HCT116 (cell line): ENCODE data around the gene ACY1. TPM values are rescaled to one million over a fixed set of nuclear protein-coding genes. Genes with fewer than 3 reads are reported as not detected.

Source experiments
- ATAC-seq: fragments of 200-7000 bp; cut with Tn5 transposase; 2 replicates; pipeline ENCODE4 v1.9.1; 2020; ENCODE audit warnings: mild to moderate bottlenecking, moderate library complexity
- BruUV-seq: library from RNA; stranded (reverse); fragments of 400-500 nt; replicated peaks from 2 replicates; lab custom pipeline; 2021; lab: Mats Ljungman, UMichigan
- CTCF ChIA-PET: fragments of 300-600 bp; sonication (Branson Sonifier 250); formaldehyde crosslinking; loops from one replicate; lab custom pipeline; 2021; ENCODE audit warnings: antibody characterized with exemption; lab: Charles Lee
- POLR2A ChIA-PET: fragments of 300-600, 350-600 bp; sonication (Branson Sonifier 250); formaldehyde crosslinking; loops from one replicate; lab custom pipeline; 2021; ENCODE audit warnings: antibody characterized with exemption; lab: Charles Lee
- RAD21 ChIA-PET, 2 experiments: fragments of 300-600 bp; sonication (Branson Sonifier 250); formaldehyde crosslinking; loops; one replicate each; lab custom pipeline; 2023; ENCODE audit warnings: low total read pairs in 2 of 2; ENCODE audit not compliant: uncharacterized antibody in 2 of 2, unreplicated experiment in 2 of 2, low non-redundant PET in 1 of 2; lab: Charles Lee
- DNase-seq: peaks from one replicate; pipeline ENCODE4 v3.0.0-alpha.2; 2010; ENCODE audit warnings: low read depth, low spot score
- H2AFZ ChIP-seq: fragments of 200-600 bp; shearing (Covaris generic), sonication (generic); 2 replicates; pipeline ENCODE4 v1.6.1; 2017; ENCODE audit warnings: low read depth, mixed run types, mixed read lengths, antibody characterized with exemption, low read length; ENCODE audit not compliant: poor library complexity, severe bottlenecking
- H3K27ac ChIP-seq: 2 replicates; pipeline ENCODE4 v1.5.1; 2012; ENCODE audit warnings: low read depth, low read length
- H3K27me3 ChIP-seq: fragments of 200-600 bp; sonication (generic); 2 replicates; pipeline ENCODE4 v1.6.1; 2016; ENCODE audit warnings: mixed run types, low read length, mixed read lengths; ENCODE audit not compliant: insufficient read depth
- H3K36me3 ChIP-seq, 2 experiments: fragments of 200-500 bp in 1 of 2; fragments of 200-600 bp in 1 of 2; sonication (Bioruptor generic) in 1 of 2; sonication (generic) in 1 of 2; 2 replicates each; pipeline versions ENCODE4 v1.5.1 to v1.6.1; 2014 to 2016; ENCODE audit warnings: low read length in 2 of 2, inconsistent platforms in 1 of 2, mixed read lengths in 1 of 2, mixed run types in 1 of 2; ENCODE audit not compliant: insufficient read depth in 2 of 2, control insufficient read depth in 1 of 2
- H3K4me1 ChIP-seq, 2 experiments: fragments of 200-600 bp in 1 of 2; sonication (generic) in 1 of 2; 2 replicates each; pipeline versions ENCODE4 v1.5.1 to v1.6.1; 2012 to 2017; ENCODE audit warnings: low read length in 2 of 2, inconsistent platforms in 1 of 2, mild to moderate bottlenecking in 1 of 2, mixed read lengths in 1 of 2, mixed run types in 1 of 2, moderate library complexity in 1 of 2; ENCODE audit not compliant: insufficient read depth in 2 of 2, control insufficient read depth in 1 of 2
- H3K4me2 ChIP-seq: fragments of 200-600 bp; sonication (generic); 2 replicates; pipeline ENCODE4 v1.6.1; 2017; ENCODE audit warnings: mixed run types, low read length, mixed read lengths
- H3K4me3 ChIP-seq, 2 experiments: fragments of 200-600 bp in 1 of 2; sonication (generic) in 1 of 2; replicated peaks in 1 of 2; 2 replicates each; pipeline ENCODE4 v1.5.1; 2011 to 2016; ENCODE audit warnings: low read length in 2 of 2, control low read depth in 1 of 2, low read depth in 1 of 2, mild to moderate bottlenecking in 1 of 2, mixed read lengths in 1 of 2, mixed run types in 1 of 2
- H3K79me2 ChIP-seq: fragments of 200-600 bp; sonication (generic); 2 replicates; pipeline ENCODE4 v1.6.1; 2017; ENCODE audit warnings: mild to moderate bottlenecking, mixed run types, low read length, moderate library complexity, mixed read lengths; ENCODE audit not compliant: insufficient read depth
- H3K9ac ChIP-seq: fragments of 200-600 bp; sonication (generic); 2 replicates; pipeline ENCODE4 v1.6.1; 2016; ENCODE audit warnings: low read length, mixed read lengths
- H3K9me2 ChIP-seq: fragments of 200-600 bp; sonication (generic), shearing (Covaris generic); 2 replicates; pipeline ENCODE4 v1.6.1; 2017; ENCODE audit warnings: mixed run types, mild to moderate bottlenecking, moderate library complexity; ENCODE audit not compliant: insufficient read depth
- H3K9me3 ChIP-seq, 2 experiments: fragments of 200-500 bp in 1 of 2; fragments of 200-600 bp in 1 of 2; sonication (Bioruptor generic) in 1 of 2; sonication (generic) in 1 of 2; 2 replicates each; pipeline ENCODE4 v1.6.1; 2014 to 2017; ENCODE audit warnings: low read length in 2 of 2, mixed read lengths in 2 of 2, inconsistent platforms in 1 of 2, low read depth in 1 of 2, mild to moderate bottlenecking in 1 of 2, mixed run types in 1 of 2, moderate library complexity in 1 of 2; ENCODE audit not compliant: control insufficient read depth in 1 of 2, insufficient read depth in 1 of 2
- H4K20me1 ChIP-seq: fragments of 200-600 bp; sonication (generic), shearing (Covaris generic); 2 replicates; pipeline ENCODE4 v1.6.1; 2017; ENCODE audit warnings: mixed run types, mild to moderate bottlenecking, moderate library complexity; ENCODE audit not compliant: insufficient read depth
- CBX3 ChIP-seq: IDR thresholded peaks from 2 replicates; pipeline ENCODE4 v1.6.1; 2012; ENCODE audit warnings: low read depth
- EZH2 ChIP-seq: fragments of 200-600 bp; sonication (generic); IDR thresholded peaks from 2 replicates; pipeline ENCODE4 v1.6.1; 2017; ENCODE audit warnings: antibody characterized with exemption, mixed run types
- EZH2phosphoT487 ChIP-seq: fragments of 200-600 bp; IDR thresholded peaks from 2 replicates; pipeline ENCODE4 v1.6.1; 2018; ENCODE audit warnings: antibody characterized with exemption, borderline replicate concordance
- SIN3A ChIP-seq: IDR thresholded peaks from 2 replicates; pipeline ENCODE4 v1.6.1; 2012; ENCODE audit warnings: low read depth
- SP1 ChIP-seq: IDR thresholded peaks from 2 replicates; pipeline ENCODE4 v1.6.1; 2012; ENCODE audit warnings: low read depth
- TCF7L2 ChIP-seq: IDR thresholded peaks from 2 replicates; pipeline ENCODE4 v1.7.0; 2011; ENCODE audit warnings: borderline replicate concordance, inconsistent platforms; ENCODE audit not compliant: insufficient read depth, insufficient read length; ENCODE audit errors: extremely low read depth
- intact Hi-C: fragments of 100-400 bp; cut with micrococcal nuclease; formaldehyde crosslinking; loops from 2 replicates; pipeline ENCODE4 v1.10.0; 2022
- total RNA-seq: library from RNA; stranded (reverse); gene quantifications from one replicate; pipeline ENCODE4 v1.2.1, GENCODE V29; 2021; ENCODE audit not compliant: unreplicated experiment
- TF ChIP-seq, protein P1 (sequence below): IDR thresholded peaks from 2 replicates; pipeline ENCODE4 v1.6.1; 2012

ACY1 gene
- total RNA-seq, 1 experiment from 2014 or later, result 73.2 TPM

DNA sequence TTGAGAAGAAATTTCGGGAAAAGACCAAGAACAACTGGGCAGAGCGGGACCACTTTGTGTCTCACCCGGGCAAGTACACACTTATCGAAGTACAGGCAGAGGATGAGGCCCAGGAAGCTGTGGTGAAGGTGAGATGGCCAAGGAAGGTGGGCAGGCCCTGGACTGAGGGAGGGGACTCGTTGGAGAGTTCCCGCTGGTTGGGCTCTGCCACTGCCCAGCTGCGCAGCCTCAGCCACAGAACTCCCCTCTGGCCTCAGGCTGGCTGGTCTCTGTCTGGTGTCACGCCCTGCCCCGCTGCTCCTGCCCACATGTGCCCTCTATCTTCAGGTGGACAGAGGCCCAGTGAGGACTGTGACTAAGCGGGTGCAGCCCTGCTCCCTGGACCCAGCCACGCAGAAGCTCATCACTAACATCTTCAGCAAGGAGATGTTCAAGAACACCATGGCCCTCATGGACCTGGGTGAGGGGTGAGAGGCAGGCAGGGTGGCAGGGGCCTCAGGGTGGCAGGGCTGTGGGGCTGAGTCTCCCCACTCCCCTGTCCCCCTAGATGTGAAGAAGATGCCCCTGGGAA lies 38.8 kb upstream of the ACY1 start:
- peaks cover 22% of the 10 kb centered on the region for H3K79me2 ChIP-seq
- H3K9ac ChIP-seq, result no peak overlapping the region
- H3K27me3 ChIP-seq, result no peaks in the 10 kb centered on the region
- H2AFZ ChIP-seq, result no peak overlapping the region
- BruUV-seq, result no TSS peak
- ChIA-PET CTCF (no interaction called here), RAD21 (no interaction called here), POLR2A (no interaction called here)
- H3K9me2 ChIP-seq, result no peaks in the 10 kb centered on the region
- TF ChIP-seq EZH2phosphoT487, result no peak
- no peak for TF ChIP-seq TCF7L2
- no peak for TF ChIP-seq SP1
- no peak for TF ChIP-seq CBX3
- TF ChIP-seq, protein P1, sequence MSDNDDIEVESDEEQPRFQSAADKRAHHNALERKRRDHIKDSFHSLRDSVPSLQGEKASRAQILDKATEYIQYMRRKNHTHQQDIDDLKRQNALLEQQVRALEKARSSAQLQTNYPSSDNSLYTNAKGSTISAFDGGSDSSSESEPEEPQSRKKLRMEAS, result no peak
- H3K4me1 ChIP-seq, result peaks cover 23 to 29% of the 10 kb centered on the region in 2 experiments
- no peak overlapping the region for H3K4me2 ChIP-seq
- DNase-seq (no peak), ATAC-seq (no peak)
- H3K4me3 ChIP-seq, result no peak overlapping the region
- no peaks in the 10 kb centered on the region for H3K9me3 ChIP-seq
- 0 out of 2 replicates have a peak, but pooled peaks cover 4% of the 10 kb centered on the region for H4K20me1 ChIP-seq
- H3K27ac ChIP-seq, result no peak overlapping the region
- intact Hi-C loops, result loop anchor here (5.0 kb wide), 1 partner anchor 208 kb away; the partner anchor contains the start of gene POC1A
- no peaks in the 10 kb centered on the region; a peak in 2 of 4 replicates for H3K36me3 ChIP-seq

DNA sequence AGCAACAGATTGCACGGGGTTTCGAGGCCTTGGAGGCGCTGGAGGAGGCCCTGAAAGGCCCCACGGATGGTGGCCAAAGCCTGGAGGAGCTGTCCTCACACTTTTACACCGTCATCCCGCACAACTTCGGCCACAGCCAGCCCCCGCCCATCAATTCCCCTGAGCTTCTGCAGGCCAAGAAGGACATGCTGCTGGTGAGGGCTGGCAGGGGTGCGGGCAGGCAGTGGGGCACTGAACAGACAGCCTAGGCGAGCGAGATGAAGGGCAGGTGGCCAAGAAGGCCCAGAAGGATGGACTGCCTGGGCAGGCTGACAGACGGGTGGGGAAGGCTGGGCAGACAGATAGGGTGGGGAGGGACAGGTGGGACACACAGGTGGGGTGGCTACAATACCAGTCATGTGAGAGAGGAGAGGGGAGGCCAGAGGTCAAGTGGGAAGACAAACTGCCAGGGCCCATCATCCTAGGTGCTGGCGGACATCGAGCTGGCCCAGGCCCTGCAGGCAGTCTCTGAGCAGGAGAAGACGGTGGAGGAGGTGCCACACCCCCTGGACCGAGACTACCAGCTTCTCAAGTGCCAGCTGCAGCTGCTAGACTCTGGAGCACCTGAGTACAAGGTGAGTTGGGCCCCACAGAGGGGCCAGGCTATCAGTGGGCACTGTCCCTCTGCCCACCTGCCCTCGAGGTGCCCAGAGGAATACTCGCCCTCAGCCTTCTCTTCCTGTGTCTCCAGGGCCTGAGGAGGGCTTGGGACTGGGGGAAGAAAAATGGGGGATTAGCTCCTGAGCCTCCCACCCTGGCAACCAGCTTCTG lies 38.1 kb upstream of the ACY1 start:
- H3K4me1 ChIP-seq, result peaks cover 17 to 26% of the 10 kb centered on the region in 2 experiments
- 0 out of 2 replicates have a peak, but pooled peaks cover 4% of the 10 kb centered on the region for H4K20me1 ChIP-seq
- TF ChIP-seq, protein P1, result no peak
- TF ChIP-seq EZH2, result no peak
- TF ChIP-seq SIN3A, result no peak
- TF ChIP-seq, all 23 proteins: peak for 0
- Histone ChIP-seq H3K4me2 (no peak overlapping the region), H3K4me3 (no peak overlapping the region), H3K9me3 (no peaks in the 10 kb centered on the region), H3K27ac (no peak overlapping the region), H2AFZ (no peak overlapping the region), H3K27me3 (no peaks in the 10 kb centered on the region), H3K36me3 (no peaks in the 10 kb centered on the region; a peak in 1 of 4 replicates), H3K9ac (no peak overlapping the region), H3K9me2 (no peaks in the 10 kb centered on the region), H3K79me2 (peaks cover 15% of the 10 kb centered on the region)
- DNase-seq (no peak), ATAC-seq (no peak)
- ChIA-PET POLR2A (no interaction called here), CTCF (no interaction called here), RAD21 (no interaction called here)
- intact Hi-C loops, result no loop called here
- no TSS peak for BruUV-seq
